Gastroesophageal sphincter (tissue), 4 donors: ENCODE data around the gene TNFRSF8. TPM values are rescaled to one million over a fixed set of nuclear protein-coding genes. Genes with fewer than 3 reads are reported as not detected.
A peak's percentile ranks its signal among the peaks of the same experiment; 100 is the strongest.

Source experiments
- ATAC-seq: fragments of 150-250 bp; one replicate; pipeline ENCODE4 v1.9.1; 2016; ENCODE audit warnings: mild to moderate bottlenecking, moderate library complexity
- H3K27ac ChIP-seq, 4 donors: fragments of 200-600 bp; sonication (generic) in 3 of 4; 1 replicate in 3 of 4; 2 replicates in 1 of 4; pipeline ENCODE4 v1.5.1; 2016 to 2019
- H3K27me3 ChIP-seq: fragments of 200-600 bp; sonication (generic); one replicate; pipeline ENCODE4 v1.5.1; 2019
- H3K36me3 ChIP-seq, 2 donors: fragments of 200-600 bp; sonication (generic); one replicate each; pipeline ENCODE4 v1.5.1; 2019; ENCODE audit warnings: control low read depth in 1 of 2
- H3K4me1 ChIP-seq, 3 donors: fragments of 200-600 bp; sonication (generic); 1 replicate in 2 of 3; 2 replicates in 1 of 3; pipeline ENCODE4 v1.5.1; 2016 to 2019; ENCODE audit warnings: control low read depth in 2 of 3
- H3K4me3 ChIP-seq, 2 donors: fragments of 200-600 bp; sonication (generic); one replicate each; pipeline ENCODE4 v1.5.1; 2019; ENCODE audit warnings: mild to moderate bottlenecking in 1 of 2, moderate library complexity in 1 of 2
- H3K9me3 ChIP-seq, 3 donors: fragments of 200-600 bp; sonication (generic); one replicate each; pipeline ENCODE4 v1.5.1; 2017 to 2019; ENCODE audit warnings: control low read depth in 2 of 3
- CTCF ChIP-seq, 4 experiments: fragments of 200-600 bp in 2 of 4; fragments of 450-650 bp in 2 of 4; sonication (generic) in 1 of 4; IDR thresholded peaks; one replicate each; pipeline ENCODE4 v1.5.1; 2017 to 2019; ENCODE audit warnings: antibody characterized with exemption in 4 of 4, mild to moderate bottlenecking in 2 of 4, moderate library complexity in 2 of 4
- EP300 ChIP-seq: sonication (generic); formaldehyde crosslinking; IDR thresholded peaks from one replicate; pipeline ENCODE4 v1.6.1; 2017; ENCODE audit warnings: antibody characterized with exemption, mild to moderate bottlenecking
- POLR2A ChIP-seq, 2 donors: fragments of 450-650 bp; IDR thresholded peaks; one replicate each; pipeline ENCODE4 v1.6.1; 2017; ENCODE audit warnings: antibody characterized with exemption in 2 of 2, mild to moderate bottlenecking in 2 of 2, moderate library complexity in 1 of 2
- POLR2AphosphoS5 ChIP-seq: sonication (generic); formaldehyde crosslinking; IDR thresholded peaks from one replicate; pipeline ENCODE4 v1.6.1; 2017; ENCODE audit warnings: antibody characterized with exemption
- WGBS, 2 donors: methylation state at CpG; one replicate each; pipeline ENCODE4 v1.1.5; 2018; ENCODE audit warnings: low coverage in 1 of 2; 5-methylcytosine and 5-hydroxymethylcytosine counted together
- total RNA-seq, 4 donors: library from RNA; depleted of rRNA; stranded (reverse); fragments of >200 nt; gene quantifications; one replicate each; pipeline ENCODE4 v1.1.0, GENCODE V29; 2016

The TNFRSF8 gene
- total RNA-seq, 4 donors from 2014 or later = 0.47 to 4.2 (median 1.4) TPM

- peak overlapping the region in 3 of 4 donors; percentile 7 to 86 (median 80) for H3K27ac ChIP-seq
- H3K9me3 ChIP-seq = no peaks in the 10 kb centered on the region
- peaks cover 43% of the 10 kb centered on the region for H3K27me3 ChIP-seq
- ATAC-seq = no peak
- H3K36me3 ChIP-seq = peaks cover 0 to 6% of the 10 kb centered on the region in 2 donors
- TF ChIP-seq POLR2A (IDR thresholded peaks at IDR 0.05) (no peak), EP300 (no peak), CTCF (IDR thresholded peaks at IDR 0.05) (no peak), POLR2AphosphoS5 (no peak)
- H3K4me3 ChIP-seq = no peak overlapping the region
- 25 to 53% methylated on average over 1 to 3 of the region's 4 CpGs for WGBS, 2 donors
- H3K4me1 ChIP-seq = peaks cover 0 to 74% (median 34%) of the 10 kb centered on the region in 3 donors
These were observed 123.5 kb downstream of the TNFRSF8 start for GRCh38 chr1:12186679-12186985.

- Histone ChIP-seq H3K27me3 (peaks cover 43% of the 10 kb centered on the region), H3K9me3 (no peaks in the 10 kb centered on the region)
These were observed 125.0 kb downstream of the TNFRSF8 start for GRCh38 chr1:12188115-12188514.

GRCh38 chr1:12188657-12189327 is 125.7 kb downstream of the TNFRSF8 start:
- Histone ChIP-seq H3K4me1 (peaks cover 0 to 58% (median 34%) of the 10 kb centered on the region in 3 donors), H3K36me3 (peaks cover 0 to 27% of the 10 kb centered on the region in 2 donors), H3K27ac (peak overlapping the region in 1 of 4 donors; percentile 24), H3K27me3 (peaks cover 43% of the 10 kb centered on the region), H3K9me3 (no peaks in the 10 kb centered on the region), H3K4me3 (no peak overlapping the region)
- ATAC-seq = no peak
- 60% methylated on average over 2 of the region's 13 CpGs; no CpG with 5 or more reads in 1 of the 2 donors for WGBS, 2 donors
- TF ChIP-seq CTCF (IDR thresholded peaks at IDR 0.05) (no peak), POLR2AphosphoS5 (no peak), POLR2A (IDR thresholded peaks at IDR 0.05) (no peak), EP300 (no peak)

More at GRCh38 chr1:12188115-12188514, 125.0 kb downstream of the TNFRSF8 start:
- H3K4me3 ChIP-seq = no peak overlapping the region
- no peak for TF ChIP-seq POLR2AphosphoS5
- no peak for TF ChIP-seq POLR2A (IDR thresholded peaks at IDR 0.05)
- no peak for TF ChIP-seq EP300
- TF ChIP-seq CTCF (IDR thresholded peaks at IDR 0.05) = no peak
- no peak for ATAC-seq
- H3K4me1 ChIP-seq = peaks cover 0 to 62% (median 34%) of the 10 kb centered on the region in 3 donors
- peaks cover 0 to 20% of the 10 kb centered on the region in 2 donors for H3K36me3 ChIP-seq
- H3K27ac ChIP-seq = peak overlapping the region in 1 of 4 donors; percentile 24
- 47 to 80% methylated on average over 1 to 2 of the region's 3 CpGs for whole genome bisulfite sequencing, 2 donors

- ATAC-seq = no peak
- no peaks in the 10 kb centered on the region for H3K9me3 ChIP-seq
- 70 to 73% methylated on average over 2 to 3 of the region's 5 CpGs for WGBS, 2 donors
- H3K27ac ChIP-seq = no peak overlapping the region
- peaks cover 43% of the 10 kb centered on the region for H3K27me3 ChIP-seq
- H3K36me3 ChIP-seq = peaks cover 0 to 32% of the 10 kb centered on the region in 2 donors
- peaks cover 0 to 53% (median 34%) of the 10 kb centered on the region in 3 donors for H3K4me1 ChIP-seq
- no peak for TF ChIP-seq POLR2AphosphoS5
- no peak for TF ChIP-seq EP300
- no peak for TF ChIP-seq POLR2A (IDR thresholded peaks at IDR 0.05)
- no peak for TF ChIP-seq CTCF (IDR thresholded peaks at IDR 0.05)
- no peak overlapping the region for H3K4me3 ChIP-seq
These were observed 126.2 kb downstream of the TNFRSF8 start for GRCh38 chr1:12189328-12189682.
